ENCODE results near the gene OR10G4.
"Not testable (repeated sequence)": the region's sequence is repeated elsewhere in the genome, so short reads cannot be mapped to it uniquely, and the experiment has no call there.

The OR10G4 gene, protein sequence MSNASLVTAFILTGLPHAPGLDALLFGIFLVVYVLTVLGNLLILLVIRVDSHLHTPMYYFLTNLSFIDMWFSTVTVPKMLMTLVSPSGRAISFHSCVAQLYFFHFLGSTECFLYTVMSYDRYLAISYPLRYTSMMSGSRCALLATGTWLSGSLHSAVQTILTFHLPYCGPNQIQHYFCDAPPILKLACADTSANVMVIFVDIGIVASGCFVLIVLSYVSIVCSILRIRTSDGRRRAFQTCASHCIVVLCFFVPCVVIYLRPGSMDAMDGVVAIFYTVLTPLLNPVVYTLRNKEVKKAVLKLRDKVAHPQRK

DNA sequence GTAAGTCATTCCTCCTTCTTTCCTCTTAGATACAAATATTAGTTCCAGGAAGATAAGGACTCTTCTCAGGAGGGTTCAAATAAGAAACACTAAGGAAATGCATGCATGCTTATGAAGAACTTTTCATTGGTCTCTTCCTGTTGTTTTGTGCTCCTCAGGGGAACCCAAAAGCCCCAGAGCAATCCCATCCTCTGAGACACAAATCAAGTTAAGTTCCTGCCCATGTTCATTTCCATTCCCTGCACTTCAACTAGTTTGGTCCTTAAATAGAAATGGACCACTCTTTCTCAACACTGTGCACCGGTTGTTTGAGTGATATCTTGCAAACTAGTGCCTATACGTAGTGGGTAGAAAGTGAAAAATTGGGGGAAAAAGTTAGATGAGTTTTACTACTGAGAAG lies at the start of gene OR10G4:
Gene OR10G4 (plus strand): TSS at position 301 of the 400 bp plus-strand sequence. CDS start 2,578 bp downstream, outside the sequence.
- no peak for DNase-seq (ENCODE audit: low read depth in 2 of 2)

DNA sequence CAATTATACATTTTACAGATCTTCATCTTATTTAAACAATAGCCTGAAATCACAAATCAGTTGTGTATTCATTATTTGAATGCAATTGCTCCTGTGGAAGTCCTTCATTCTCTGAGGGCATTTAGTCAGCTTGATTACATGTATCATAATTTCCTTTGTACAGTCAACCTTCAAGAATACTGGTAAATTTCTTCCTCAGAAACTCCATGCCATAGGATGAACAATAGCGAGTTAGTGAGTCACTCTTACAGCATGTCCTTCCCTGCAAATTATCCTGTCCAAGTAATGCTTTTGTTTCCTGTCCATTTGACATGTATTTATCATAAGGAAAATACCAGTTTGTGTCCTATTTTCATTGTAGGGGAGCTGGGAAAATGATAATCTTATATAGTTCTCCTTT lies 39.0 kb upstream of the OR10G4 start:
- no peak for DNase-seq (ENCODE audit: low read depth in 2 of 2)

- no peak for DNase-seq (ENCODE audit: low read depth in 2 of 2)
Observed at GRCh38 chr11:123976770-123977560, 35.8 kb upstream of the OR10G4 start.

DNA sequence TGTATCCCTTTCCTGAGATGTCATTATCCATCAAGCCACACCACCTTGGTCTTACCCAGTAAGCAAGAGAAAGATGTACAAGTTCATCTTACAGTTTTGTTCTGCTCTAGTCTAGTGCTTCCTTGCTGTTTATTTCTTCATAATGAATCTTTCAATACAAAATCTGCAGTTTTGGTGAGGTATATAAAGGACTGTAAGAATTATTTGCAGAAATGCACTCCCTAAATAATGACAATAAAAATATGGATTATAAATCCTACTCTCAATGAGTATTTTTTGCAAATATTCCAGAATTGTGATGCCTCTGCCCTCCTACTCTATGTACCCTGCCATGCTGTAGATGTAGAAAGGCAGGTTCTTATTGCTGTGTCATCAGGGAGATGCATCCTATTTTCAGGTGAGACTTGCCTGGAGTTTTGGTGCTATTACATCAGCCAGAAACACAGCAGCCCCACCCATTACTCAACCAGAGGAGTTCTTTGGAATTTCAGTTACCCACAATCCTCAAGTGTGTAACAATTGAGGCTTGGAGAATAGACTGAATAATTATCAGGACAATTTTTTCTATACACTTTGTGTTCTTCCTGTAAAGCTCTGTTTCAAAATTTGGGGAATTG lies 35.0 kb upstream of the OR10G4 start, which contains the start of gene OR10S1:
Gene OR10S1 (minus strand): TSS at position 51 of the 617 bp plus-strand sequence. CDS start 117 bp downstream, outside the sequence.
- DNase-seq (ENCODE audit: low read depth in 2 of 2), result no peak

- DNase-seq (ENCODE audit: low read depth in 2 of 2), result no peak
Observed at GRCh38 chr11:123979311-123979710, 33.5 kb upstream of the OR10G4 start.

- DNase-seq (ENCODE audit: low read depth in 2 of 2), result no peak
Observed at GRCh38 chr11:123995119-123995518, 17.7 kb upstream of the OR10G4 start, which contains the start of gene OR10G6. TSS of gene OR10G6 (minus strand) at chr11:123995161. CDS start at chr11:123995161, 0 bp downstream.

DNA sequence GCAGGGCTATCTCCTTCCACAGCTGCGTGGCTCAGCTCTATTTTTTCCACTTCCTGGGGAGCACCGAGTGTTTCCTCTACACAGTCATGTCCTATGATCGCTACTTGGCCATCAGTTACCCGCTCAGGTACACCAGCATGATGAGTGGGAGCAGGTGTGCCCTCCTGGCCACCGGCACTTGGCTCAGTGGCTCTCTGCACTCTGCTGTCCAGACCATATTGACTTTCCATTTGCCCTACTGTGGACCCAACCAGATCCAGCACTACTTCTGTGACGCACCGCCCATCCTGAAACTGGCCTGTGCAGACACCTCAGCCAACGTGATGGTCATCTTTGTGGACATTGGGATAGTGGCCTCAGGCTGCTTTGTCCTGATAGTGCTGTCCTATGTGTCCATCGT lies 3.0 kb downstream of the OR10G4 start:
- not testable (repeated sequence) for DNase-seq (ENCODE audit: low read depth in 2 of 2)

GRCh38 chr11:124026498-124026897 lies 13.7 kb downstream of the OR10G4 start, which contains the start of gene OR10G8:
TSS of gene OR10G8 (plus strand) at chr11:124026798. CDS start at chr11:124029623, 2,825 bp downstream.
- DNase-seq (ENCODE audit: low read depth in 2 of 2), result no peak

DNA sequence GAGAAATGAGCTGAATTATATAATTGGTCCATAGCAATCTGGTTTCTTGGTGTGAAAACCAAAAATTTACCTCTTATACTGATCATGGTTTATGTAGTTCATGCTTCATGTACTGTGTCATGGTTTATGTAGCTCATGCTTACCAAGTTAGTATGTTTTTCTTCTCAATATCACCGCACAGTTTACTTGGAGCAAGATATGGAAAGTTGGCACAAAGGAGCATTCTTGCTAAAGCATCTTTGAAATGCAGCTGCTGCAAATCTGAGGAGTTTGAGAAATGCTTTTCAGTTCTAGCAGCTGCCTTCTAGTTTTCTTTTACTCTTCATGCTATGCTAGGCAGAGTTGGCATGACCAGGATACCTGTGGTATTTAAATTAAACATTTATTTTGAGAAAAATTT lies 23.9 kb downstream of the OR10G4 start:
- DNase-seq (ENCODE audit: low read depth in 2 of 2), result no peak

- DNase-seq (ENCODE audit: low read depth in 2 of 2), result no peak
Observed at GRCh38 chr11:124039557-124039956, 26.8 kb downstream of the OR10G4 start.

DNA sequence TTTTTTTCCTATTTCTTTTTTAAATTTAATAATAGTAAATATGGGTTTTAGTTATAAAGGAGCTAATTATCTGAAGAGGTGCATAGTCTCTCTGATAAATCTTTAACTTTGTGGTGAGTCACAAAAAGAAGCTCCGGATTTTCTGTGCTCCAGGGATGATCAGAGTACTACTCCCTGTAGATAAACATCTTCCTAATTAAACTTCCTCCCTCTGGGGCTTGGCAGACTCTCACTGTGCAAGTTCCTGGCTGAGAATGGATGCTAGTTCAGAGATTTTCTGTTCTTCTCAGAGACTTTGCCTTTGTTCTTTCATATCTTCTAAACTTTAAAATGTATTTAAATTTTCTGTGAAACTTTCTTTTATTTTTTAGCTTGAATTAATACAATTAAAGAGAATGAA lies 28.5 kb downstream of the OR10G4 start, which contains the start of gene OR10G7:
Gene OR10G7 (minus strand): TSS at position 72 of the 400 bp plus-strand sequence. CDS start 2,324 bp downstream, outside the sequence.
- DNase-seq (ENCODE audit: low read depth in 2 of 2), result no peak

DNA sequence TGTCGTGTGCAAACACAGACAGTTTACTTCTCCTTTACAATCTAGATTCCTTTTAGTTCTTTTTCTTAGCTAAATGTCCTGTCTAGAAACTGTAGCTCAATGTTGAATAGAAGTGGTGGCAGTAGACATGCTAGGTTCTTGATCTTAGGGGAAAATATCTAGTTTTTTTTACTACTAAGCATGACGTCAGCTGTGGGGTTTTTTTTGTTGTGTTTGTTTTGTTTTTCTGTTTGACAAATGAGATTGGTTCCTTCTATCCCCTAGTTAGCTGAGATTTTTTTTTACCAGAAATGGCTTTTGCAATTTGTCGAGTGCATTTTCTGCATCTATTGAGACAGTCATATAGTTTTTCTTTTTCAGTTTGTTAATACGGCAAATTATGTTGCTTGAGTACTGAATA lies 30.6 kb downstream of the OR10G4 start:
- DNase-seq (ENCODE audit: low read depth in 2 of 2), result no peak

GRCh38 chr11:124050748-124051147 lies 38.0 kb downstream of the OR10G4 start:
- no peak for DNase-seq (ENCODE audit: low read depth in 2 of 2)

- DNase-seq (ENCODE audit: low read depth in 2 of 2), result no peak
Observed at GRCh38 chr11:124052966-124053365, 40.2 kb downstream of the OR10G4 start.

Measured in stimulated activated CD8-positive, alpha-beta memory T cell treated with anti-CD3 and anti-CD28 coated beads, Interleukin-7, amount 100 ng/mL, for 4 hours (primary cell).